Transverse colon (tissue), 4 donors: ENCODE data around the gene CKAP5.

ENCODE experiments used
- CTCF ChIP-seq, 5 experiments: fragments of 200-600 bp in 3 of 5; fragments of 450-650 bp in 2 of 5; sonication (generic) in 3 of 5; IDR thresholded peaks; 1 replicate in 2 of 5; 2 replicates in 3 of 5; pipeline ENCODE4 v1.5.1; 2016 to 2017; ENCODE audit warnings: antibody characterized with exemption in 5 of 5, inconsistent platforms in 3 of 5, mild to moderate bottlenecking in 2 of 5, moderate library complexity in 1 of 5
- EP300 ChIP-seq: sonication (generic); formaldehyde crosslinking; IDR thresholded peaks from one replicate; pipeline ENCODE4 v1.6.1; 2017; ENCODE audit warnings: antibody characterized with exemption, low read depth
- POLR2A ChIP-seq: fragments of 450-650 bp; IDR thresholded peaks from one replicate; pipeline ENCODE4 v1.6.1; 2016; ENCODE audit warnings: antibody characterized with exemption, mild to moderate bottlenecking, moderate library complexity
- POLR2AphosphoS5 ChIP-seq, 3 donors: sonication (generic); formaldehyde crosslinking; IDR thresholded peaks; one replicate each; pipeline ENCODE4 v1.6.1; 2016; ENCODE audit warnings: antibody characterized with exemption in 3 of 3

GRCh38 chr11:46892109-46892508 lies 46.0 kb upstream of the CKAP5 start:
- TF ChIP-seq CTCF (IDR thresholded peaks at IDR 0.05) (no peak), EP300 (no peak), POLR2A (no peak), POLR2AphosphoS5 (IDR thresholded peaks at IDR 0.05) (no peak)
